Endothelial cell of umbilical vein (primary cell): ENCODE data around the gene PTPRT. TPM values are rescaled to one million over a fixed set of nuclear protein-coding genes. Genes with fewer than 3 reads are reported as not detected.

Experiments used
- BruUV-seq: library from RNA; stranded (reverse); fragments of 400-500 nt; replicated peaks from 2 replicates; lab custom pipeline; 2021; lab: Mats Ljungman, UMichigan
- CTCF ChIA-PET: fragments of 300-600, 350-600 bp; sonication (Branson Sonifier 250); formaldehyde crosslinking; loops from one replicate; lab custom pipeline; 2021; ENCODE audit warnings: antibody characterized with exemption, inconsistent platforms; lab: Charles Lee
- POLR2A ChIA-PET: fragments of 300-600, 350-600 bp; sonication (Branson Sonifier 250); formaldehyde crosslinking; loops from one replicate; lab custom pipeline; 2021; ENCODE audit warnings: antibody characterized with exemption, inconsistent platforms; lab: Charles Lee
- DNase-seq: peaks from one replicate; pipeline ENCODE4 v3.0.0-alpha.2; 2011; ENCODE audit warnings: low read depth, low spot score
- FAIRE-seq: peaks from 2 replicates; lab custom pipeline; 2011; peaks lifted over from hg19 to GRCh38; lab: Jason Lieb, UNC
- H2AFZ ChIP-seq: 2 replicates; pipeline ENCODE4 v1.6.0; 2012; ENCODE audit warnings: low read depth, low read length, control low read depth, inconsistent platforms
- H3K27ac ChIP-seq: 2 replicates; pipeline ENCODE4 v1.5.1; 2011; ENCODE audit warnings: low read depth, mild to moderate bottlenecking, control low read depth, low read length, moderate library complexity; ENCODE audit not compliant: insufficient read depth
- H3K27me3 ChIP-seq, 2 experiments: 2 replicates each; pipeline versions ENCODE4 v1.6.0 to v1.6.1; 2011; ENCODE audit warnings: low read length in 2 of 2, mixed read lengths in 1 of 2; ENCODE audit not compliant: control insufficient read depth in 2 of 2, insufficient read depth in 2 of 2
- H3K36me3 ChIP-seq, 2 experiments: 2 replicates in 1 of 2; 3 replicates in 1 of 2; pipeline ENCODE4 v1.5.1; 2011; ENCODE audit warnings: low read length in 2 of 2, mild to moderate bottlenecking in 1 of 2, moderate library complexity in 1 of 2; ENCODE audit not compliant: control insufficient read depth in 2 of 2, insufficient read depth in 2 of 2; ENCODE audit errors: extremely low read depth in 1 of 2
- H3K4me1 ChIP-seq: 3 replicates; pipeline ENCODE4 v1.5.1; 2011; ENCODE audit warnings: mild to moderate bottlenecking, low read length; ENCODE audit not compliant: control insufficient read depth, insufficient read depth; ENCODE audit errors: extremely low read depth
- H3K4me2 ChIP-seq: 2 replicates; pipeline ENCODE4 v1.6.1; 2011; ENCODE audit warnings: low read length, control low read depth, mixed read lengths; ENCODE audit not compliant: insufficient read depth
- H3K4me3 ChIP-seq, 3 experiments: fragments of 200-600 bp in 1 of 3; sonication (generic), shearing (Covaris generic) in 1 of 3; replicated peaks in 1 of 3; 2 replicates each; pipeline ENCODE4 v1.5.1; 2011 to 2016; ENCODE audit warnings: control low read depth in 3 of 3, low read length in 3 of 3, mild to moderate bottlenecking in 2 of 3, inconsistent platforms in 1 of 3, low read depth in 1 of 3, moderate library complexity in 1 of 3; ENCODE audit not compliant: insufficient read depth in 1 of 3
- H3K79me2 ChIP-seq: 2 replicates; pipeline ENCODE4 v1.6.0; 2012; ENCODE audit warnings: low read length, inconsistent platforms; ENCODE audit not compliant: control insufficient read depth, insufficient read depth
- H3K9ac ChIP-seq: replicated peaks from 2 replicates; pipeline ENCODE3; 2011; ENCODE audit warnings: low read length, control low read depth; ENCODE audit not compliant: insufficient read depth; ENCODE audit errors: extremely low read depth
- H3K9me1 ChIP-seq: replicated peaks from 3 replicates; pipeline ENCODE4 v1.6.0; 2011; ENCODE audit warnings: mild to moderate bottlenecking, low read length; ENCODE audit not compliant: control insufficient read depth, insufficient read depth; ENCODE audit errors: extremely low read depth
- H3K9me3 ChIP-seq: replicated peaks from 2 replicates; pipeline ENCODE4 v1.5.1; 2012; ENCODE audit warnings: low read length, inconsistent platforms; ENCODE audit not compliant: control insufficient read depth, insufficient read depth
- H4K20me1 ChIP-seq: replicated peaks from 2 replicates; pipeline ENCODE3; 2011; ENCODE audit warnings: mild to moderate bottlenecking, low read length; ENCODE audit not compliant: control insufficient read depth, insufficient read depth; ENCODE audit errors: extremely low read depth
- EZH2 ChIP-seq: IDR thresholded peaks from 2 replicates; pipeline ENCODE4 v1.6.1; 2012; ENCODE audit warnings: borderline replicate concordance, low read depth, mild to moderate bottlenecking, moderate library complexity, low read length, inconsistent platforms; ENCODE audit not compliant: severe bottlenecking
- FOS ChIP-seq: IDR thresholded peaks from 2 replicates; pipeline ENCODE4 v1.6.1; 2011; ENCODE audit warnings: mild to moderate bottlenecking, low read length, moderate library complexity, borderline replicate concordance; ENCODE audit not compliant: insufficient read depth
- GATA2 ChIP-seq: IDR thresholded peaks from 2 replicates; pipeline ENCODE4 v1.7.0; 2011; ENCODE audit warnings: low read depth, mild to moderate bottlenecking, moderate library complexity, mixed read lengths, low read length; ENCODE audit not compliant: insufficient read length, insufficient read depth
- JUN ChIP-seq: IDR thresholded peaks from 2 replicates; pipeline ENCODE4 v1.6.1; 2011; ENCODE audit warnings: borderline replicate concordance, low read depth; ENCODE audit not compliant: insufficient read length, insufficient read depth
- MAX ChIP-seq: IDR thresholded peaks from 2 replicates; pipeline ENCODE4 v1.6.1; 2011; ENCODE audit not compliant: insufficient read depth, insufficient read length
- MYC ChIP-seq: IDR thresholded peaks from one replicate; pipeline ENCODE4 v1.6.1; 2011; ENCODE audit warnings: mild to moderate bottlenecking, low read depth, low read length
- POLR2A ChIP-seq: IDR thresholded peaks from 2 replicates; pipeline ENCODE4 v1.6.1; 2012; ENCODE audit warnings: low read depth, mild to moderate bottlenecking, control low read depth, low read length
- POLR2AphosphoS5 ChIP-seq: IDR thresholded peaks from 2 replicates; pipeline ENCODE4 v1.6.1; 2012; ENCODE audit warnings: low read depth, mild to moderate bottlenecking, control low read depth, low read length, moderate library complexity; ENCODE audit not compliant: insufficient read depth
- dilution Hi-C: fragments of 300-500 bp; cut with MboI; formaldehyde crosslinking; loops from one replicate; pipeline ENCODE4 v1.15.0; 2019; ENCODE audit warnings: low sequenced_read_pairs; ENCODE audit not compliant: extremely low pct_ligation_motif_present
- intact Hi-C: fragments of 100-400 bp; cut with micrococcal nuclease; formaldehyde crosslinking; loops from one replicate; pipeline ENCODE4 v1.10.0; 2022
- polyA plus RNA-seq, 4 experiments: library from polyadenylated mRNA; depleted of rRNA in 3 of 4; stranded (reverse) in 3 of 4; unstranded in 1 of 4; fragments of >200 nt; gene quantifications; 2 replicates each; pipeline versions ENCODE4 v1.2.1 to v1.2.3, GENCODE V29; 2011 to 2012; ENCODE audit warnings: missing spikeins in 1 of 4
- total RNA-seq: library from RNA; stranded (reverse); gene quantifications from 2 replicates; pipeline ENCODE4 v1.2.3, GENCODE V29; 2021
- TF ChIP-seq, protein P1 (sequence below), 2 donors: IDR thresholded peaks; 1 replicate in 1 of 2; 2 replicates in 1 of 2; pipeline ENCODE4 v1.5.1; 2011; ENCODE audit warnings: low read length in 2 of 2, mild to moderate bottlenecking in 2 of 2, moderate library complexity in 2 of 2, control low read depth in 1 of 2, inconsistent platforms in 1 of 2, low read depth in 1 of 2; ENCODE audit not compliant: insufficient read depth in 1 of 2; ENCODE audit errors: extremely low read depth in 1 of 2

Gene PTPRT
- total and polyA plus RNA-seq, 2 donors (not counting 3 experiments of a cell fraction or from before 2014, with no cell fraction given) = not detected

- CTCF ChIA-PET = no interaction called here
- Histone ChIP-seq H3K4me2 (no peak overlapping the region), H3K9me3 (no peaks in the 10 kb centered on the region), H4K20me1 (no peaks in the 10 kb centered on the region), H3K9me1 (no peaks in the 10 kb centered on the region), H2AFZ (no peak overlapping the region), H3K27ac (no peak overlapping the region), H3K4me1 (no peaks in the 10 kb centered on the region), H3K4me3 (no peak overlapping the region), H3K36me3 (no peaks in the 10 kb centered on the region), H3K9ac (no peak overlapping the region), H3K27me3 (no peaks in the 10 kb centered on the region), H3K79me2 (no peaks in the 10 kb centered on the region)
- intact Hi-C loops = no loop called here
- dilution Hi-C loops = no loop called here
- TF ChIP-seq MAX (no peak), POLR2AphosphoS5 (no peak), GATA2 (no peak), EZH2 (no peak), JUN (no peak), MYC (no peak), FOS (no peak), POLR2A (no peak)
- TF ChIP-seq, protein P1, sequence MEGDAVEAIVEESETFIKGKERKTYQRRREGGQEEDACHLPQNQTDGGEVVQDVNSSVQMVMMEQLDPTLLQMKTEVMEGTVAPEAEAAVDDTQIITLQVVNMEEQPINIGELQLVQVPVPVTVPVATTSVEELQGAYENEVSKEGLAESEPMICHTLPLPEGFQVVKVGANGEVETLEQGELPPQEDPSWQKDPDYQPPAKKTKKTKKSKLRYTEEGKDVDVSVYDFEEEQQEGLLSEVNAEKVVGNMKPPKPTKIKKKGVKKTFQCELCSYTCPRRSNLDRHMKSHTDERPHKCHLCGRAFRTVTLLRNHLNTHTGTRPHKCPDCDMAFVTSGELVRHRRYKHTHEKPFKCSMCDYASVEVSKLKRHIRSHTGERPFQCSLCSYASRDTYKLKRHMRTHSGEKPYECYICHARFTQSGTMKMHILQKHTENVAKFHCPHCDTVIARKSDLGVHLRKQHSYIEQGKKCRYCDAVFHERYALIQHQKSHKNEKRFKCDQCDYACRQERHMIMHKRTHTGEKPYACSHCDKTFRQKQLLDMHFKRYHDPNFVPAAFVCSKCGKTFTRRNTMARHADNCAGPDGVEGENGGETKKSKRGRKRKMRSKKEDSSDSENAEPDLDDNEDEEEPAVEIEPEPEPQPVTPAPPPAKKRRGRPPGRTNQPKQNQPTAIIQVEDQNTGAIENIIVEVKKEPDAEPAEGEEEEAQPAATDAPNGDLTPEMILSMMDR (IDR thresholded peaks at IDR 0.05; ENCODE audit: extremely low read depth in 1 of 2, insufficient read depth in 1 of 2, low read depth in 1 of 2, low read length in 2 of 2) = no peak
- no peak for FAIRE-seq
- DNase-seq = no peak
- POLR2A ChIA-PET = no interaction called here
- BruUV-seq = no TSS peak
These were observed 211.3 kb downstream of the PTPRT start for GRCh38 chr20:42978184-42978974.
